Neuronal stem cell (in vitro differentiated cells): ENCODE data around the gene PDE6G.

ENCODE experiments used
- DNase-seq: peaks from one replicate; pipeline ENCODE4 v3.0.0-alpha.2; 2013; ENCODE audit warnings: low spot score
- H2AFZ ChIP-seq: one replicate; pipeline ENCODE4 v1.6.1; 2013; ENCODE audit warnings: mild to moderate bottlenecking, low read length, inconsistent platforms
- H2AK5ac ChIP-seq: 2 replicates; pipeline ENCODE4 v1.6.1; 2013; ENCODE audit warnings: low read depth, mild to moderate bottlenecking, inconsistent platforms, low read length, moderate library complexity, mixed read lengths
- H2BK120ac ChIP-seq: 2 replicates; pipeline ENCODE4 v1.6.1; 2013; ENCODE audit warnings: low read depth, mild to moderate bottlenecking, inconsistent platforms, low read length, moderate library complexity, mixed read lengths
- H2BK12ac ChIP-seq: one replicate; pipeline ENCODE4 v1.6.1; 2013; ENCODE audit warnings: low read length, inconsistent platforms
- H2BK15ac ChIP-seq: 2 replicates; pipeline ENCODE4 v1.6.1; 2013; ENCODE audit warnings: mild to moderate bottlenecking, low read length, inconsistent platforms, mixed read lengths
- H2BK5ac ChIP-seq: one replicate; pipeline ENCODE4 v1.6.1; 2013; ENCODE audit warnings: inconsistent platforms, mild to moderate bottlenecking, low read length, moderate library complexity
- H3K14ac ChIP-seq: one replicate; pipeline ENCODE4 v1.6.1; 2013; ENCODE audit warnings: low read length, inconsistent platforms
- H3K18ac ChIP-seq: 2 replicates; pipeline ENCODE4 v1.6.1; 2013; ENCODE audit warnings: low read length, inconsistent platforms
- H3K23ac ChIP-seq: 2 replicates; pipeline ENCODE4 v1.6.1; 2013; ENCODE audit warnings: low read depth, mild to moderate bottlenecking, mixed read lengths, low read length, inconsistent platforms; ENCODE audit not compliant: poor library complexity
- H3K27ac ChIP-seq: replicated peaks from 3 replicates; pipeline ENCODE4 v1.5.1; 2013; ENCODE audit warnings: low read length, inconsistent platforms
- H3K27me3 ChIP-seq, 3 experiments: 2 replicates each; pipeline ENCODE4 v1.6.1; 2013; ENCODE audit warnings: low read length in 3 of 3, mild to moderate bottlenecking in 2 of 3, inconsistent platforms in 1 of 3, low read depth in 1 of 3, mixed read lengths in 1 of 3, moderate library complexity in 1 of 3; ENCODE audit not compliant: control insufficient read depth in 3 of 3, insufficient read depth in 3 of 3
- H3K36me3 ChIP-seq, 2 donors: replicated peaks in 1 of 2; 2 replicates each; pipeline ENCODE4 v1.6.1; 2013; ENCODE audit warnings: low read length in 2 of 2; ENCODE audit not compliant: control insufficient read depth in 2 of 2, insufficient read depth in 2 of 2
- H3K4ac ChIP-seq: 2 replicates; pipeline ENCODE4 v1.6.1; 2013; ENCODE audit warnings: inconsistent platforms, mild to moderate bottlenecking, low read length, moderate library complexity
- H3K4me1 ChIP-seq, 2 donors: 1 replicate in 1 of 2; 2 replicates in 1 of 2; pipeline ENCODE4 v1.6.1; 2013; ENCODE audit warnings: low read length in 2 of 2, low read depth in 1 of 2; ENCODE audit not compliant: control insufficient read depth in 2 of 2, insufficient read depth in 1 of 2
- H3K4me2 ChIP-seq: one replicate; pipeline ENCODE4 v1.6.1; 2013; ENCODE audit warnings: mild to moderate bottlenecking, low read length, inconsistent platforms; ENCODE audit not compliant: insufficient read depth, poor library complexity, severe bottlenecking
- H3K4me3 ChIP-seq, 2 donors: 2 replicates each; pipeline ENCODE4 v1.5.1; 2013; ENCODE audit warnings: low read length in 2 of 2, mild to moderate bottlenecking in 2 of 2, inconsistent platforms in 1 of 2, moderate library complexity in 1 of 2
- H3K79me1 ChIP-seq: one replicate; pipeline ENCODE4 v1.6.1; 2013; ENCODE audit warnings: low read depth, mild to moderate bottlenecking, inconsistent platforms, low read length, moderate library complexity
- H3K9ac ChIP-seq: one replicate; pipeline ENCODE4 v1.6.1; 2013; ENCODE audit warnings: mild to moderate bottlenecking, low read depth, low read length, inconsistent platforms; ENCODE audit not compliant: poor library complexity
- H3K9me3 ChIP-seq, 2 donors: replicated peaks in 1 of 2; 2 replicates each; pipeline versions ENCODE3 to v1.6.1; 2013; ENCODE audit warnings: low read length in 2 of 2, mild to moderate bottlenecking in 2 of 2, inconsistent platforms in 1 of 2, low read depth in 1 of 2, mixed read lengths in 1 of 2, moderate library complexity in 1 of 2; ENCODE audit not compliant: control insufficient read depth in 2 of 2, insufficient read depth in 1 of 2
- H4K8ac ChIP-seq: one replicate; pipeline ENCODE4 v1.6.1; 2013; ENCODE audit warnings: low read depth, mild to moderate bottlenecking, inconsistent platforms, low read length, moderate library complexity
- H4K91ac ChIP-seq: one replicate; pipeline ENCODE4 v1.6.1; 2013; ENCODE audit warnings: low read length, low read depth, mild to moderate bottlenecking, inconsistent platforms; ENCODE audit not compliant: poor library complexity
- WGBS, 2 donors: extraction: QIAGEN DNeasy Blood & Tissue Kit; methylation state at CpG; one replicate each; pipeline ENCODE4 v1.1.7; 2013; ENCODE audit warnings: missing lambda C conversion rate in 2 of 2, mixed read lengths in 1 of 2; ENCODE audit not compliant: insufficient read length in 2 of 2, insufficient replicate concordance in 1 of 2; ENCODE audit errors: extremely low coverage in 2 of 2; 5-methylcytosine and 5-hydroxymethylcytosine counted together

The PDE6G gene

GRCh38 chr17:81694810-81695209 is 38.5 kb upstream of the PDE6G start:
- Histone ChIP-seq H2AFZ (no peak overlapping the region), H3K14ac (no peak overlapping the region), H3K4me1 (no peaks in the 10 kb centered on the region), H3K36me3 (peaks cover 63 to 98% of the 10 kb centered on the region in 2 donors), H2BK15ac (no peak overlapping the region), H3K18ac (no peak overlapping the region), H2AK5ac (no peak overlapping the region), H2BK12ac (no peak overlapping the region), H2BK5ac (no peak overlapping the region), H3K23ac (no peak overlapping the region), H3K79me1 (peaks cover 13% of the 10 kb centered on the region), H2BK120ac (no peak overlapping the region), H3K27me3 (no peaks in the 10 kb centered on the region), H3K9ac (no peak overlapping the region), H4K8ac (no peak overlapping the region), H4K91ac (no peak overlapping the region), H3K4me3 (no peak overlapping the region), H3K4ac (no peak overlapping the region), H3K27ac (no peak overlapping the region), H3K4me2 (no peak overlapping the region), H3K9me3 (no peaks in the 10 kb centered on the region)
- WGBS, 2 donors, result no CpG with 5 or more reads among the region's 19 CpGs
- no peak for DNase-seq

GRCh38 chr17:81693509-81694210 is 37.3 kb upstream of the PDE6G start:
- Histone ChIP-seq H2BK12ac (no peak overlapping the region), H3K27ac (no peak overlapping the region), H2AK5ac (peak overlapping the region; percentile 21)

GRCh38 chr17:81691608-81692007 is 35.3 kb upstream of the PDE6G start:
- Histone ChIP-seq H3K23ac (no peak overlapping the region), H4K8ac (no peak overlapping the region), H3K79me1 (peaks cover 16% of the 10 kb centered on the region), H3K9me3 (no peaks in the 10 kb centered on the region), H2BK5ac (peak overlapping the region; percentile 24), H3K4me1 (no peaks in the 10 kb centered on the region), H3K14ac (no peak overlapping the region), H3K9ac (peak overlapping the region; percentile 12), H3K27me3 (no peaks in the 10 kb centered on the region), H3K4me3 (no peak overlapping the region), H3K27ac (no peak overlapping the region), H2AK5ac (no peak overlapping the region), H2AFZ (no peak overlapping the region), H3K4me2 (no peak overlapping the region), H2BK120ac (no peak overlapping the region), H3K36me3 (peaks cover 72 to 98% of the 10 kb centered on the region in 2 donors), H2BK12ac (no peak overlapping the region), H3K4ac (no peak overlapping the region), H2BK15ac (no peak overlapping the region), H4K91ac (no peak overlapping the region), H3K18ac (no peak overlapping the region)
- no peak for DNase-seq
- WGBS, 2 donors, result no CpG with 5 or more reads among the region's 20 CpGs

More at GRCh38 chr17:81693509-81694210, 37.3 kb upstream of the PDE6G start:
- H3K14ac ChIP-seq, result no peak overlapping the region
- H2BK15ac ChIP-seq, result no peak overlapping the region
- no peak overlapping the region for H2BK5ac ChIP-seq
- no peak overlapping the region for H4K8ac ChIP-seq
- H3K27me3 ChIP-seq, result no peaks in the 10 kb centered on the region
- H3K18ac ChIP-seq, result no peak overlapping the region
- peak overlapping the region; percentile 44 for H3K9ac ChIP-seq
- no peaks in the 10 kb centered on the region for H3K9me3 ChIP-seq
- H3K36me3 ChIP-seq, result peaks cover 73 to 98% of the 10 kb centered on the region in 2 donors
- no peak for DNase-seq
- no peak overlapping the region for H3K4me3 ChIP-seq
- H3K79me1 ChIP-seq, result peaks cover 19% of the 10 kb centered on the region
- no peak overlapping the region for H3K23ac ChIP-seq
- no peak overlapping the region for H2AFZ ChIP-seq
- WGBS, 2 donors, result no CpG with 5 or more reads among the region's 35 CpGs
- no peak overlapping the region for H2BK120ac ChIP-seq
- no peak overlapping the region for H3K4me2 ChIP-seq
- no peak overlapping the region for H3K4ac ChIP-seq
- H4K91ac ChIP-seq, result peak overlapping the region; percentile 12
- no peaks in the 10 kb centered on the region for H3K4me1 ChIP-seq

GRCh38 chr17:81691196-81691595 is 34.9 kb upstream of the PDE6G start:
- no peak overlapping the region for H3K14ac ChIP-seq
- no peak overlapping the region for H2BK15ac ChIP-seq
- H2BK120ac ChIP-seq, result no peak overlapping the region
- no CpG with 5 or more reads among the region's 18 CpGs for WGBS, 2 donors
- no peaks in the 10 kb centered on the region for H3K9me3 ChIP-seq
- H3K27ac ChIP-seq, result no peak overlapping the region
- peaks cover 72 to 98% of the 10 kb centered on the region in 2 donors for H3K36me3 ChIP-seq
- DNase-seq, result no peak
- no peaks in the 10 kb centered on the region for H3K4me1 ChIP-seq
- peak overlapping the region; percentile 24 for H2BK5ac ChIP-seq
- H3K4me2 ChIP-seq, result peak overlapping the region; percentile 11
- H2AK5ac ChIP-seq, result no peak overlapping the region
- H2AFZ ChIP-seq, result no peak overlapping the region
- H3K9ac ChIP-seq, result peak overlapping the region; percentile 12
- H3K27me3 ChIP-seq, result no peaks in the 10 kb centered on the region
- no peak overlapping the region for H2BK12ac ChIP-seq
- H4K91ac ChIP-seq, result no peak overlapping the region
- H3K18ac ChIP-seq, result no peak overlapping the region
- H3K79me1 ChIP-seq, result peaks cover 19% of the 10 kb centered on the region
- H3K4me3 ChIP-seq, result no peak overlapping the region
- no peak overlapping the region for H4K8ac ChIP-seq
- no peak overlapping the region for H3K23ac ChIP-seq
- no peak overlapping the region for H3K4ac ChIP-seq
